ENCODE results near the gene GAS2L3.

GAS2L3 gene

DNA sequence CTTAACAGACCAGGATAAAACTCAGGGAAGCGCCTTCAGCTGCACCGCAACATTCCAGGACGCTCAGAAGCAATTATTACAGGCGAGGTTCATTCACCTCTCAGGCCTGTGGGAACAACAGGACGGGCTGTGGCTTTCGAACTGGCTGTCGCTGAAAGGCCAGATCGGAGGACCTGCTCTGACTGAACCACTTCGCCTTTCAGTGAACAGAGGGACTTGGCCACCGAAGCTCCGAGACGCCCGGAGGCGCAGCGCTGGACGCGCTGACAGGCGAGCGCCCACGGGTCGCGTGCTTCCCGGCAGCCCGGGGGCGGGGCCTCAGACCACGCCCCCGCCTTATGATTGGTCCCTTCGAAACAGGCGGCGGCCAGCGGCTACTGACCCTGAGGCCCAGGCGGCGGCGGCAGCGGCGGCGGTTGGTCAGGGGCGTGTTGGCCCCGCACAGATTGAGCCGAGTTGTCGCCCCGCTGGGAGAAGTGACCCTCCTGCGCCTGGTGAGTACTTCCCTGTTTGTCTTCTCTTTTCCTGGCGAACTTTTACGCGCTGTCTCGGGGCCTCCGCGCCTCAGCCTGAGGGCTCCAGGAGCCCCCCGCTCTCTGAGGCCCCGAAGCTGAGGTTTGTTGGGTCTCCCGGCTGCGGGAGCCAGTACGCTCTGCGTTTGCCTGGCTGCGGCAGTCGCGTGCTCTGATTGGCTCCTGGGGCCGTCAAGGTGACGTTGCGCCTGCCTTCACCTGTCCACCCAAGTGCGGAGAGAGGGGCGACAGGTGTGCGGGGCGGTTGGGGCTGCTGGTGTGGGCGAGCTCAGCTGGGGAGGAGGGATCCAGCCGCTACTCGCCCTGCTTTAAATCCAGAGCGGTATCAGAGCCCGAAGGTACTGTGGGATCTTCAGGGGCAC is at the start of gene GAS2L3:
TSS of gene GAS2L3 (plus strand) at position 393 of the 895 bp plus-strand sequence. CDS start 21,221 bp downstream, outside the sequence.
- Histone ChIP-seq H3K36me3 (ENCODE audit: control insufficient read depth, insufficient read depth, low read length) (no peaks in the 10 kb centered on the region), H3K9ac (ENCODE audit: low read depth, low read length) (peak within 1 kb of the TSS; percentile 62; the same call in 1 of the 2 replicates), H3K4me1 (ENCODE audit: control insufficient read depth, insufficient read depth, low read length) (peaks cover 14% of the 10 kb centered on the region), H3K27me3 (ENCODE audit: control insufficient read depth, insufficient read depth, low read length) (peaks cover 24% of the 10 kb centered on the region), H3K9me3 (ENCODE audit: control insufficient read depth, insufficient read depth, low read length) (no peaks in the 10 kb centered on the region), H3K27ac (ENCODE audit: low read depth, low read length) (peak within 1 kb of the TSS; percentile 50), H3K4me3 (ENCODE audit: low read depth, low read length) (peak within 1 kb of the TSS; percentile 87)

DNA sequence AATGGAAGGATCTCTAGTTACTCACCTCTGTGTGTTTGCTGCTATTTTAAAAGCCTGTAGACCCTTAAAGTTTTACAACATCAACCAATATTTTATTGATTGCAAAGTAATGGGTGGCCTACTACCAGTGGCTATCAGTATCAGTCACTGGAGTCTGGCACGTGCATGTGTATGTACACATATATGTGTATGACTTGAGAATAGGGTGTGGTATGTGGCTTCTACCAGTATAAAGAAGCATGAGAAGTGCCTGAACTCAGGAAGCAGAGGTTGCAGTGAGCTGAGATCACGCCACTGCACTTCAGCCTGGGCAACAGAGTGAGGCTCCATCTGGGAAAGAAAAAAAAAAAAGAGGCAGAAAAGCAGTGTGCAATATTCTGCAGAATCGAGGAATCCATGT is 45.5 kb upstream of the GAS2L3 start:
- Histone ChIP-seq H3K27me3 (ENCODE audit: control insufficient read depth, insufficient read depth, low read length) (no peaks in the 10 kb centered on the region), H3K4me3 (ENCODE audit: low read depth, low read length) (no peak overlapping the region), H3K27ac (ENCODE audit: low read depth, low read length) (no peak overlapping the region), H3K9me3 (ENCODE audit: control insufficient read depth, insufficient read depth, low read length) (no peaks in the 10 kb centered on the region), H3K9ac (ENCODE audit: low read depth, low read length) (no peak overlapping the region), H3K36me3 (ENCODE audit: control insufficient read depth, insufficient read depth, low read length) (no peaks in the 10 kb centered on the region), H3K4me1 (ENCODE audit: control insufficient read depth, insufficient read depth, low read length) (peaks cover 17% of the 10 kb centered on the region)

DNA sequence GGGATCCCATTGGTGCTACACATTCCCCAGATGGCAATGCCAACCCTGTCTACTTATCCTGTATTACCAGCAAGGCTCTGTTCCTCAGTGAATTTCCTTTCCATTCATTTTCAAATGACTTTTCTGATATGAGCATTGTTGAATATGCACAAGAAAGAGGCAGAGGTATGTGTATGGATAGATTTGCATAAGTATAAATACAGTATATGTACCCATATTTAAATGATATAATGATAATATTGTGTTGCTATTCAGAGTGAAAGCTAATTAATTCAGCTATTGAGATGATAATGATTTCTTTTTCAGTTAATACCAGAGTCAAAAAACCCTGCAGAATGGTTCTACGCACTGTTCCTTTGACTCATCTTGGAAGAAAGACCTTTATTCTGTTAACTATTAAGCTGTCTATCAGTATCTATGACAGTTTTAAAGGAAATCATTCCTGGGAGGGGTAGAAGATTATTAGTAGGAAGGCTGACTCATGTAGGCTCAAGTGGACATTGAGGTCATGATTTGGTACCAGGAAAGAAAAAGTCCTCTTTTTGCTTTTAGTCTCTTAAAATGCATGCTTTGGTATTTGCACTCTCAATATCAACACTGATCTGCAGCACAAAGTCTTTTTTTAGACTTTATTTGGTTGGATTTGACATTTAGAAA is 44.9 kb upstream of the GAS2L3 start:
- no peak overlapping the region for H3K27ac ChIP-seq (ENCODE audit: low read depth, low read length)
- no peaks in the 10 kb centered on the region for H3K9me3 ChIP-seq (ENCODE audit: control insufficient read depth, insufficient read depth, low read length)
- H3K27me3 ChIP-seq (ENCODE audit: control insufficient read depth, insufficient read depth, low read length) = no peaks in the 10 kb centered on the region
- no peaks in the 10 kb centered on the region for H3K36me3 ChIP-seq (ENCODE audit: control insufficient read depth, insufficient read depth, low read length)
- H3K4me3 ChIP-seq (ENCODE audit: low read depth, low read length) = no peak overlapping the region
- no peak overlapping the region for H3K9ac ChIP-seq (ENCODE audit: low read depth, low read length)
- H3K4me1 ChIP-seq (ENCODE audit: control insufficient read depth, insufficient read depth, low read length) = peaks cover 17% of the 10 kb centered on the region

- H3K27ac ChIP-seq (ENCODE audit: low read depth, low read length) = no peak overlapping the region
Measured at GRCh38 chr12:100529756-100530350, 43.6 kb upstream of the GAS2L3 start.

DNA sequence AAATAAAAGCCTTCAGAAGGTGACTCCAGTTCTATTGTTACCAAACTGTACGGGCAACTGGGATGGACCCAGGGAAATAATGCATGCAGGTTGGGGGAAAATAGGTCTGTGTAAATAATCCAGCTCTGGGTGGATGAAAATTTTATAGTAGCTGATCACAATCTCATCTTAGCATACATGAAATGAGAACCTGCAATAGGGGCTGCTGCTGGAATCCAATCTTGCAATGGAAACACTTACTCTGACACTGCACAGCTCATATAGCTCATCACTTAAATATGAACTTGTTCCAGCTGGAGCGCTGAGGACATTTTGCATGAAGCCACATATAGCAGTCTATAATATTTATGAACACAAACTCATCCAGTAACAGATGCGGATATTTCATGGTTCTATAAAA is 40.1 kb upstream of the GAS2L3 start:
- Histone ChIP-seq H3K9me3 (ENCODE audit: control insufficient read depth, insufficient read depth, low read length) (no peaks in the 10 kb centered on the region), H3K4me1 (ENCODE audit: control insufficient read depth, insufficient read depth, low read length) (peaks cover 12% of the 10 kb centered on the region), H3K4me3 (ENCODE audit: low read depth, low read length) (no peak overlapping the region), H3K27ac (ENCODE audit: low read depth, low read length) (no peak overlapping the region), H3K27me3 (ENCODE audit: control insufficient read depth, insufficient read depth, low read length) (no peaks in the 10 kb centered on the region), H3K36me3 (ENCODE audit: control insufficient read depth, insufficient read depth, low read length) (no peaks in the 10 kb centered on the region), H3K9ac (ENCODE audit: low read depth, low read length) (no peak overlapping the region)

More at GRCh38 chr12:100529756-100530350, 43.6 kb upstream of the GAS2L3 start:
- Histone ChIP-seq H3K27me3 (ENCODE audit: control insufficient read depth, insufficient read depth, low read length) (no peaks in the 10 kb centered on the region), H3K9ac (ENCODE audit: low read depth, low read length) (no peak overlapping the region), H3K4me3 (ENCODE audit: low read depth, low read length) (no peak overlapping the region), H3K4me1 (ENCODE audit: control insufficient read depth, insufficient read depth, low read length) (peaks cover 17% of the 10 kb centered on the region), H3K9me3 (ENCODE audit: control insufficient read depth, insufficient read depth, low read length) (no peaks in the 10 kb centered on the region), H3K36me3 (ENCODE audit: control insufficient read depth, insufficient read depth, low read length) (no peaks in the 10 kb centered on the region)

GRCh38 chr12:100534625-100535227 is 38.8 kb upstream of the GAS2L3 start:
- Histone ChIP-seq H3K36me3 (ENCODE audit: control insufficient read depth, insufficient read depth, low read length) (no peaks in the 10 kb centered on the region), H3K27ac (ENCODE audit: low read depth, low read length) (no peak overlapping the region), H3K4me3 (ENCODE audit: low read depth, low read length) (no peak overlapping the region), H3K9ac (ENCODE audit: low read depth, low read length) (no peak overlapping the region), H3K9me3 (ENCODE audit: control insufficient read depth, insufficient read depth, low read length) (no peaks in the 10 kb centered on the region), H3K27me3 (ENCODE audit: control insufficient read depth, insufficient read depth, low read length) (no peaks in the 10 kb centered on the region), H3K4me1 (ENCODE audit: control insufficient read depth, insufficient read depth, low read length) (no peaks in the 10 kb centered on the region)

GRCh38 chr12:100539202-100539601 is 34.3 kb upstream of the GAS2L3 start:
- no peak overlapping the region for H3K9ac ChIP-seq (ENCODE audit: low read depth, low read length)
- H3K36me3 ChIP-seq (ENCODE audit: control insufficient read depth, insufficient read depth, low read length) = no peaks in the 10 kb centered on the region
- no peaks in the 10 kb centered on the region for H3K4me1 ChIP-seq (ENCODE audit: control insufficient read depth, insufficient read depth, low read length)
- H3K27ac ChIP-seq (ENCODE audit: low read depth, low read length) = no peak overlapping the region
- H3K4me3 ChIP-seq (ENCODE audit: low read depth, low read length) = no peak overlapping the region
- no peaks in the 10 kb centered on the region for H3K27me3 ChIP-seq (ENCODE audit: control insufficient read depth, insufficient read depth, low read length)
- H3K9me3 ChIP-seq (ENCODE audit: control insufficient read depth, insufficient read depth, low read length) = no peaks in the 10 kb centered on the region

DNA sequence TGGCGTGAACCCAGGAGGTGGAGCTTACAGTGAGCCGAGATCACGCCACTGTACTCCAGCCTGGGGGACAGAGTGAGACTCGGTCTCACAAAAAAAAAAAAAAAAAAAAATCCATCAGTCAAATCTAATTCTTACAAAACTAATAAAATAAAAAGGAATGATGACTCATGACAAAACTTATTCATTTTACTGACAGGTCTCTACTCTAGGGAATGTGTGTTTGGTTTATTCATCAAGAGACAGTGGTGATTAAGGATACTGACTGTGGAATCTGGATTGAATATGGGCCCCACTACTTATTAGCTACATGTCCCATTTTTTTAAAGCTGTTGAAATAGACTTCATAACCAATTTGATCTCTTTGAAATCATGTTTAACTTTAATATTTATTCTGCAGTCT is 29.3 kb upstream of the GAS2L3 start:
- Histone ChIP-seq H3K9me3 (ENCODE audit: control insufficient read depth, insufficient read depth, low read length) (no peaks in the 10 kb centered on the region), H3K27ac (ENCODE audit: low read depth, low read length) (no peak overlapping the region), H3K36me3 (ENCODE audit: control insufficient read depth, insufficient read depth, low read length) (no peaks in the 10 kb centered on the region), H3K27me3 (ENCODE audit: control insufficient read depth, insufficient read depth, low read length) (no peaks in the 10 kb centered on the region), H3K9ac (ENCODE audit: low read depth, low read length) (no peak overlapping the region), H3K4me1 (ENCODE audit: control insufficient read depth, insufficient read depth, low read length) (no peaks in the 10 kb centered on the region), H3K4me3 (ENCODE audit: low read depth, low read length) (no peak overlapping the region)

- no peaks in the 10 kb centered on the region for H3K27me3 ChIP-seq (ENCODE audit: control insufficient read depth, insufficient read depth, low read length)
- no peaks in the 10 kb centered on the region for H3K36me3 ChIP-seq (ENCODE audit: control insufficient read depth, insufficient read depth, low read length)
- no peak overlapping the region for H3K4me3 ChIP-seq (ENCODE audit: low read depth, low read length)
- no peak overlapping the region for H3K9ac ChIP-seq (ENCODE audit: low read depth, low read length)
- no peak overlapping the region for H3K27ac ChIP-seq (ENCODE audit: low read depth, low read length)
- H3K9me3 ChIP-seq (ENCODE audit: control insufficient read depth, insufficient read depth, low read length) = no peaks in the 10 kb centered on the region
- H3K4me1 ChIP-seq (ENCODE audit: control insufficient read depth, insufficient read depth, low read length) = no peaks in the 10 kb centered on the region
Measured at GRCh38 chr12:100545092-100545491, 28.4 kb upstream of the GAS2L3 start.

GRCh38 chr12:100553936-100554335 is 19.5 kb upstream of the GAS2L3 start:
- Histone ChIP-seq H3K4me3 (ENCODE audit: low read depth, low read length) (no peak overlapping the region), H3K27ac (ENCODE audit: low read depth, low read length) (no peak overlapping the region), H3K36me3 (ENCODE audit: control insufficient read depth, insufficient read depth, low read length) (no peaks in the 10 kb centered on the region), H3K4me1 (ENCODE audit: control insufficient read depth, insufficient read depth, low read length) (no peaks in the 10 kb centered on the region), H3K9ac (ENCODE audit: low read depth, low read length) (no peak overlapping the region), H3K9me3 (ENCODE audit: control insufficient read depth, insufficient read depth, low read length) (no peaks in the 10 kb centered on the region), H3K27me3 (ENCODE audit: control insufficient read depth, insufficient read depth, low read length) (no peaks in the 10 kb centered on the region)

Data from HUES48 (cell line).